ENCODE results near the gene MOB3A. TPM values are rescaled to one million over a fixed set of nuclear protein-coding genes. Genes with fewer than 3 reads are reported as not detected.

Gene MOB3A
- total and polyA plus RNA-seq, 9 of the 15 experiments (the other 6 are each of a cell fraction or from before 2014, with no cell fraction given), result 1.1 to 24.1 (median 6.0) TPM

DNA sequence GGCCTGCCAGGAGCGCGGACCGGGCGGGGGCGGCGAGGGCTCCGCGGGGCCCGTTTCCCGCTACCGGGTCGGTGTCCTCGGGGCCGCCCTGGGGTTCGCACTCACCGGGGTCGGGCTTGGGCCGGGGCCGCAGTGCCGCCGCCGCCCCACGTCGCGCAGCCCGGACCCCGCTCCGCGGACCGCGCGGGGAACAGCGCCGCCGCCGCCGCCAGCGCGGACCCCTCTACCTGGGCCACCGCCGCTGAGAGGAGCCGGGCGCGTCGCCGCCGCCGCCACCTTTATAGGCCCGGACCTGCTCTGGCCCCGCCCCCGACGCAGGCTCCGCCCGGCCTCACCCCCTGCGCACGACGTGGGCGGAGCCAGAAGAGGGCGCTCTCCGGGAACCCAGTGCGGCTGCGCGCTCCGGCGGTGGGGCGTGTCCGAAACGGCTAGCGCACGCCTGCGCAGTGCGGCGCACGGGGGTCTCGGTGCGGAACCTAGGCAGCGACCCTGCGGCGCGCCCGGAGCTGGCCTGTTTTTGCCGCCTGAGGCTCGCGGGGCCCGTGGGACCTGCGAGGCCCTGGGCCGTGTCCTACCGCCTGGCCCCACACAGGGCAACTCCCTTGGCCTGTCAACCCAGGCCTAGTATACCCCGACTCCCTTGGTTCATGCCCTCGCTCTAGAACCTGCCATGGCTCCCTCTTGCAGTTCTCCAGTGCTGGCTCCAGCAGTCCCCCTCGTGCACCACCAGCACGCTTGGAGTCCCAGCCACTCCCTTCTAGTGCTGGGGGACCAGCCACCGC, 44.9 kb downstream of the MOB3A start, which contains the start of gene MKNK2 (continued):
- peak; percentile 92 for TF ChIP-seq SMAD1 (IDR thresholded peaks at IDR 0.05; ENCODE audit: low read depth, low read length, partially characterized antibody)
- peak; percentile 56; the same call in 1 of the 2 replicates for TF ChIP-seq JUND (IDR thresholded peaks at IDR 0.05; ENCODE audit: borderline replicate concordance, low read depth, low read length)
- no peak; the same call in 2 of the 3 replicates for TF ChIP-seq JUND (tag; IDR thresholded peaks at IDR 0.05; ENCODE audit: borderline replicate concordance, low read depth, low read length)
- TF ChIP-seq CEBPG (CRISPR knock-in tag; IDR thresholded peaks at IDR 0.05), result no peak
- TF ChIP-seq CEBPG (tag; conservative IDR thresholded peaks at IDR 0.05 in 1 of 2, IDR thresholded peaks at IDR 0.05 in 1 of 2), result no peak
- peak; percentile 94 for TF ChIP-seq CCNT2 (IDR thresholded peaks at IDR 0.05; ENCODE audit: borderline replicate concordance, extremely low read depth, insufficient read length, low read depth, low read length)
- TF ChIP-seq CBX1 (IDR thresholded peaks at IDR 0.05; ENCODE audit: low read depth), result peak; percentile 84
- 0 out of 2 replicates have a peak, but pooled peaks have one; percentile 17 for TF ChIP-seq PHTF2 (CRISPR knock-in tag; IDR thresholded peaks at IDR 0.05)
- no peak for TF ChIP-seq HDGF (IDR thresholded peaks at IDR 0.05)
- TF ChIP-seq HDAC2 (IDR thresholded peaks at IDR 0.05), result peak; percentile 98
- TF ChIP-seq NR4A1 (CRISPR knock-in tag; IDR thresholded peaks at IDR 0.05), result no peak
- peak; percentile 78; the same call in 1 of the 2 replicates for TF ChIP-seq NR4A1 (tag; IDR thresholded peaks at IDR 0.05)
- TF ChIP-seq TAF7 (tag; IDR thresholded peaks at IDR 0.05), result no peak; the same call in 1 of the 2 replicates
- peak; percentile 96 for TF ChIP-seq SP1 (CRISPR knock-in tag; IDR thresholded peaks at IDR 0.05)
- no peak for TF ChIP-seq ZNF124 (CRISPR knock-in tag; IDR thresholded peaks at IDR 0.05)
- TF ChIP-seq, protein P1, sequence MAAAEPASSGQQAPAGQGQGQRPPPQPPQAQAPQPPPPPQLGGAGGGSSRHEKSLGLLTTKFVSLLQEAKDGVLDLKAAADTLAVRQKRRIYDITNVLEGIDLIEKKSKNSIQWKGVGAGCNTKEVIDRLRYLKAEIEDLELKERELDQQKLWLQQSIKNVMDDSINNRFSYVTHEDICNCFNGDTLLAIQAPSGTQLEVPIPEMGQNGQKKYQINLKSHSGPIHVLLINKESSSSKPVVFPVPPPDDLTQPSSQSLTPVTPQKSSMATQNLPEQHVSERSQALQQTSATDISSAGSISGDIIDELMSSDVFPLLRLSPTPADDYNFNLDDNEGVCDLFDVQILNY (CRISPR knock-in tag; IDR thresholded peaks at IDR 0.05), result peak; percentile 67; the same call in 1 of the 2 replicates
- peak; percentile 98 for TF ChIP-seq PTBP1 (IDR thresholded peaks at IDR 0.05; ENCODE audit: low read depth, low read length)
- no peak for TF ChIP-seq ETS2 (tag; IDR thresholded peaks at IDR 0.05; ENCODE audit: borderline replicate concordance, poor library complexity, severe bottlenecking)
- TF ChIP-seq IRF2 (CRISPR knock-in tag; IDR thresholded peaks at IDR 0.05), result no peak
- peak; percentile 61 for TF ChIP-seq POU5F1 (IDR thresholded peaks at IDR 0.05; ENCODE audit: borderline replicate concordance, low read depth, low read length, partially characterized antibody)
- peak in 1 of 2 experiments; percentile 72; a peak in 2 of 4 replicates for TF ChIP-seq TBL1XR1 (IDR thresholded peaks at IDR 0.05; ENCODE audit: low read length in 2 of 2)
- TF ChIP-seq RBFOX2 (IDR thresholded peaks at IDR 0.05; ENCODE audit: low read depth, low read length), result peak; percentile 92
- TF ChIP-seq PHB (CRISPR knock-in tag; IDR thresholded peaks at IDR 0.05), result no peak
- TF ChIP-seq, protein P2, sequence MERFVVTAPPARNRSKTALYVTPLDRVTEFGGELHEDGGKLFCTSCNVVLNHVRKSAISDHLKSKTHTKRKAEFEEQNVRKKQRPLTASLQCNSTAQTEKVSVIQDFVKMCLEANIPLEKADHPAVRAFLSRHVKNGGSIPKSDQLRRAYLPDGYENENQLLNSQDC (CRISPR knock-in tag; IDR thresholded peaks at IDR 0.05), result 0 out of 2 replicates have a peak, but pooled peaks have one; percentile 4
- TF ChIP-seq, protein P3, sequence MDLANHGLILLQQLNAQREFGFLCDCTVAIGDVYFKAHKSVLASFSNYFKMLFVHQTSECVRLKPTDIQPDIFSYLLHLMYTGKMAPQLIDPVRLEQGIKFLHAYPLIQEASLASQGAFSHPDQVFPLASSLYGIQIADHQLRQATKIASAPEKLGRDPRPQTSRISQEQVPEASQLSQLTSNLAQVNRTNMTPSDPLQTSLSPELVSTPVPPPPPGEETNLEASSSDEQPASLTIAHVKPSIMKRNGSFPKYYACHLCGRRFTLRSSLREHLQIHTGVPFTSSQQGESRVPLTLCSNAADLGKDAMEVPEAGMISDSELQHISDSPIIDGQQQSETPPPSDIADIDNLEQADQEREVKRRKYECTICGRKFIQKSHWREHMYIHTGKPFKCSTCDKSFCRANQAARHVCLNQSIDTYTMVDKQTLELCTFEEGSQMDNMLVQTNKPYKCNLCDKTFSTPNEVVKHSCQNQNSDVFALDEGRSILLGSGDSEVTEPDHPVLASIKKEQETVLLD (IDR thresholded peaks at IDR 0.05), result peak; percentile 91
- peak; percentile 98 for TF ChIP-seq GTF2F1 (IDR thresholded peaks at IDR 0.05; ENCODE audit: low read depth, low read length)

All from K562 (cell line).